COLO829 (cell line): ENCODE results near the gene ATP5F1E.
"Not testable (repeated sequence)": the region's sequence is repeated elsewhere in the genome, so short reads cannot be mapped to it uniquely, and the experiment has no call there.

Source experiments
- DNase-seq: peaks from one replicate; pipeline ENCODE4 v3.0.0; 2012; ENCODE audit warnings: low spot score

Gene ATP5F1E

DNA sequence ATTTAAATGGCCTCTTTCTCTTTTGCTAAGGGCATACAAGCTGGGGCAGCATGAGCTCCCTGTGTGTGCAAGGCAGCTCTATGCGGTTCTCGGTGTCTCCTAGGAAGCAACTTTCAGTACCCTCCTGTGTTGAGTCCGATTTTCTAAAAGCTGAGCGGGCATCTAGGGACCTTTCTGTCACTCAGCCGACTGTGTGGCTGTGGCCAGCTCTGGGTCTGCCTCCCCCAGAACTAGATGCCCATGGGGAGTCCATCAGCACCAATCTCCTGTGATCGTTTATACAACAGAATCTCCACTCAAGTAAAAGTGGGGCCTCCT lies 43.6 kb downstream of the ATP5F1E start:
- no peak for DNase-seq

DNA sequence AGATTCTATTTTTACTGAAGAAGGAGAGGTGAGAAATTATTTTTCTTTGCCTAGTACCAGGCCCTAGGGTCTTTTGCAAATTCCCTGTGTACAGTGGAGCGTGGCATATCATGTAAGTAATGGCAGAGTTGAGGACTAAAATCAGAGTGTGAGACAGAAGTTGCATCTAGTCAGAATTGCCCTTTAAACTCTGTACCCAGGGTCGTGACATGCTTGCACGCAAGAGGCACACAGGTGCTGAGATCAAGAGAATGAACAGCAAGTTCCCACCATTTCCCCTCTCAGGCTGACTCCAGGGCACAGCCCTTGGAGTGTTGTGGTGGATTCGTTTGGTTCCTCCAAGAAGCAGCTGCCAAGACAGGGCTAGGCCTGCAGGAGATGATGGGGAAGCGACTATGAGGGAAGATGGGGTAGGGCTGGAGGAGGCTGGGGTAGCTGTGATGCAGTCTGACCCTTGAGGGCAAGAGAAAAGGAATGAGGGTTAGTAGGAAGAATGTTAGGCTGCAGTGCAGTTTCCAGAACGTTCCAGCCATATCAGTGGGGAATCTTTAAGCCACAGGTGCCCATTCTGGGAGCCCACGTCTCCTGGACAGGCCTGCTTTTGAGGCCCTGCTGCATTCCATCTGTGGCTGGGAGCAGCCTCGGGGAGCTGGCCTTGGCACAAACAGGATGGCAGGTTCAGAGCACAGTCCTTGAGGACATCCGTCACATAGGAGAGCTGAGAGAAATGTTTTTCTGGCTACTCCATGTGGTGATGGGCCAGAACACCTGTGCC lies 44.2 kb downstream of the ATP5F1E start:
- DNase-seq: no peak

DNA sequence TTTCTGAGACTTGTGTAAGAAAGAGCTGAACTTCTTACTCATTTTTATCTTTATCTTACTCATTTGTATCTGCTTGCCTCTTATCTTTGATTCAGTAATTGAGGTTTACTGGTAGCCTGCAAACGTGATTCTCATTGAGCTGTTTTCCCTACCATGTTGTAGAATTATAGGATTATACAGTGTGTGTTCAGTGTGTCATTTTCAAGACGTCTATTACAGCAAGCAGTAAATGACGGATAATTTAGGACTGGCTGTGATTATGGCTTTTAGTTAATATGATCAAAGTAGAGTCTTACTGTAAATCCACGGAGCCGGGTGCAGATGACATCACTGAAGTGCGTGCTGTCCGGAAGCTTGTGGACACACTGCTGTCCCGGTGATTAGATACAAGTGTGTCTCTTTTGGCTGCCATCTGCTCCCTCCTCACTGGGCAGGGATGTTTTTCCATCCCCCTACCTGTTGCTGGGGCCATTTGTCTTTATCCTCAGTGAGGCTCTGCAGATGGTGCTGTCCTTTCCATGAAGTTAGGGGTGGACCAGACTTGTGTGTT lies 45.1 kb downstream of the ATP5F1E start:
- no peak for DNase-seq

DNA sequence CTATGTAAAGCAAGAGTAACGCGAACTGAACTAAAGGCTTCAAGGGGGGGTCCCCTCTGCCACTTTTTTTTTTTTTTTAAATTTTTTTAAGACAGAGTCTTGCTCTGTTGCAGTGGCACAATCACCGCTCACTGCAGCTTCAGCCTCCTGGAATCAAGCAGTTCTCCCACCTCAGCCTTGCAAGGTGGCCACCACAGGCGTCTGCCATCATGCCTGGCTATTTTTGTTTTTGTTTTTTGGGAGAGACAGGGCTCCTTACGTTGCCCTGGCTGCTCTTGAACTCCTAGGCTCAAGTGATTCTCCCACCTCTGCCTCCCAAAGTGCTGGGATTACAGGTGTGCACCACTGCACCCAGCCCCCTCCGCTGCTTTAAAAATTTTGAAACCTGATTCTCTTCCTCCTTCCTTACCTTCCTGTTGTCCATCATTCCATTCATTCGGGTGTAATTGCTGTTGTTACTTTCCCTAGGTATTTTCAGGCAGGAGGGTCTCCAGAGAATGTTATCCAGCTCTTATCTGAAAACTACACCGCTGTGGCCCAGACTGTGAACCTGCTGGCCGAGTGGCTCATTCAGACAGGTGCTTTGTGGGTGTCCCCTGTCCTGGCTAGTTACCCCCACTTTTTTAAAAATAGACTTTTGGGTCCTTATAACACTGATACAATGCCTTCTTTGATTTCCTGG lies 45.7 kb downstream of the ATP5F1E start:
- no peak for DNase-seq

DNA sequence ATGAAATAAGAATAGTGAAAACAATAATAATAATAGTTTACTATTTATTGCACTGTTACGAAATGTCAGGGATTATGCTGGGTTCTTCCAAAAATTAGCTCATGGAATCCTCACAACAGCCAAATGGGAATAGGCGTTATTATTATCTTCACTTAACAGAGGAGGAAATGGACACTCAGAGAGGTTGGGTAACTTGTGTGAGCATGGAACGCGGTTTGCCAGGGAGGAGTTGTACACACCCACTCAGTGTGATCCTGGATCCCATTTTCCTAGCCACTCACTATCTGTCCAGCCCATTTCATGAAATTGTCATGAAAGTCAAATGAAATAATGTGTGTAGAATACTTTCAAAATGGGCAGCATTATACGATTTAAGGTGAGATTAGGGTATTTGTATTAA lies 46.5 kb downstream of the ATP5F1E start:
- DNase-seq: no peak

DNA sequence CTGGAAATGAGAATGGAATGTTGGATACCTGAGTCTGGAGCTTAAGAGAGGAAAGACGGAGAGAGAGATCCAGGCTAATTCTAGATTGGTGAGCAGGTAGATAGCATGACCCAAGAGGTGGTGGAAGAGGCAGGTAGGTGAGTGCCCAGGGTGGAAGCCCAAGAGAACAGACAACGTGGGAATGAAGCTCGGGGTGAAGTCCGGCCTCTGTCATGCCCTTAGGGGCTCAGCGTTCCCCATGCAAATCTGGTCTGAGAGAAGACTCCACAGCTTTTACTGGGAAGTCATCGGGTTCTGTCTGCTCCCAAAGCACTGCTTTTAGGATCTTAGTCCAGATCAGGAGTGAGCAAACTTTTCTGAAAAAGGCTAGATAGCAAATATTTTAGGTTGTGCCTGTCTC lies 47.4 kb downstream of the ATP5F1E start:
- DNase-seq: no peak

DNA sequence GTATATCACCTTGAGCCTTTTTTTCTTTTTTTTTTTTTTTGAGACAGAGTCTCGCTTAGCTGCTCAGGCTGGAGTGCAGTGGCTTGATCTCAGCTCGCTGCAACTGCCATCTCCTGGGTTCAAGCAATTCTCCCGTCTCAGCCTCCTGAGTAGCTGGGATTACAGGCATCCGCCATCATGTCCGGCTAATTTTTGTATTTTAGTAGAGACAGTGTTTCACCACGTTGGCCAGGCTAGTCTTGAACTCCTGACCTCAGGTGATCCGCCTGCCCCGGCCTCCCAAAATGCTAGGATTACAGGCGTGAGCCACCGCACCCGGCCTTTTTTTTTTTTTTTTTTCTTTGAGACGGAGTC lies 49.0 kb downstream of the ATP5F1E start:
- DNase-seq: not testable (repeated sequence)

DNA sequence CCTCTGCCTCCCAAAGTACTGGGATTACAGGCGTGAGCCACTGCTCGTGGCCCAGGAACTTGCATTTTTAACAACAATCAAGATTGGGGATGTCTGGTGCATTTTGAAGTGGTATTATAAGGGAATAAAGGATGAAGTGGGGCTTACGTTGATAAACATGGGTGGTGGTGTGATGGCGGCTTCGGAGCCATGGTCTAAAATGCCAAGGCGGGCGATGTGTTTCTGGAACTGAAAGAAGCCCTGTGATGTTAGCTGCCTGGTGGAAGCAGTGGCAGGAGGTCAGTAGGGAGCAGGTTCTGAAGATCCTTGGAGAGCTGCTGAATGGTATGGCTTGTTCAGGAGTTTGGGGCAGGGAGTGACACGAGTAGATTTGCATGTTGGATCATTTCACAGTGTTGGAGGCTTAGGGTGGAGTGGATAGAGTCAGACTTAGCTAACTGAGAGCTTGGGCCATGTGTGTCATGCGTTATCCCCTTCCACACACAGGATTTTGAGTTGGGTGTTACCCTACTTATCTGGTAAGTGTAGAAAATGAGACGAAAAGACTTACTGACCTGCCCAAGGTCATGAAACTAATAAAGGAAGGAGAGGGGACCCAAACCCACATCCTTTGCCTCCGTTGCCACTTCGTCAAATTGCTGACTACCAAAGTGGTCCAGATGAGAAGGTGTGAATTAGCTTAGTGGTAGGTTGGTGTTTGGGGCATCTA lies 49.6 kb downstream of the ATP5F1E start:
- DNase-seq: no peak

DNA sequence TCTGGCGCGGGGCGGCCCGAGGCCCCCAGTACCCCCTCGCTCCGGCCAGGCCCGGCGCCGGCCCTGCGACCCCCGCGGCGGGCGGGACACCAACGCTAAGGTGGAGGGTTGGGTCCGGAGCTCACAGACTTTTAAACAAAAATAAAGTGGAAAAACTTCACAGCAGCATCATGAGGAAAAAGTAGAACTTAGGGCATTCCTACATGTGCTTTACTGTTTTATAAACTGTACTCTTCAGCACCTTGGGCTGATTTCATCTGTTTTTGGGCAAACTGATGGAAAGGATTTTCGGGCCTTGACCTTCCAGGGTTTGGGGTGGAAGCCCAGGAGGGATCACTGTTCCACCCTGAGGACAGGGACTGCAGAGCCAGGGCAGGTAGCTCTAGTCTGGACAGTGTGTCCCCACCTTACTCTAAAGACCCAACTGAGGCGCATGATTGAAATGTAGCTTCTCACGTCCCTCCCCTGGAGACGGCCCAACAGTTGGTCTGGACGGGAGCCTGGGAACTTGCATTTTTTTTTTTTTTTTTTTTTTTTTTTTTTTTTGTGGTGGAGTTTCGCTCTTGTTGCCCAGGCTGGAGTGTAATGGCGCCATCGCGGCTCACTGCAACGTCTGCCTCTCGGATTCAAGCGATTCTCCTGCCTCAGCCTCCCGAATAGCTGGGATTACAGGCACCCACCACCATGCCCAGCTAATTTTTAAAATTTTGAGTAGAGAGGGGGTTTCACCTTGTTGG lies 50.3 kb downstream of the ATP5F1E start:
- DNase-seq: no peak

DNA sequence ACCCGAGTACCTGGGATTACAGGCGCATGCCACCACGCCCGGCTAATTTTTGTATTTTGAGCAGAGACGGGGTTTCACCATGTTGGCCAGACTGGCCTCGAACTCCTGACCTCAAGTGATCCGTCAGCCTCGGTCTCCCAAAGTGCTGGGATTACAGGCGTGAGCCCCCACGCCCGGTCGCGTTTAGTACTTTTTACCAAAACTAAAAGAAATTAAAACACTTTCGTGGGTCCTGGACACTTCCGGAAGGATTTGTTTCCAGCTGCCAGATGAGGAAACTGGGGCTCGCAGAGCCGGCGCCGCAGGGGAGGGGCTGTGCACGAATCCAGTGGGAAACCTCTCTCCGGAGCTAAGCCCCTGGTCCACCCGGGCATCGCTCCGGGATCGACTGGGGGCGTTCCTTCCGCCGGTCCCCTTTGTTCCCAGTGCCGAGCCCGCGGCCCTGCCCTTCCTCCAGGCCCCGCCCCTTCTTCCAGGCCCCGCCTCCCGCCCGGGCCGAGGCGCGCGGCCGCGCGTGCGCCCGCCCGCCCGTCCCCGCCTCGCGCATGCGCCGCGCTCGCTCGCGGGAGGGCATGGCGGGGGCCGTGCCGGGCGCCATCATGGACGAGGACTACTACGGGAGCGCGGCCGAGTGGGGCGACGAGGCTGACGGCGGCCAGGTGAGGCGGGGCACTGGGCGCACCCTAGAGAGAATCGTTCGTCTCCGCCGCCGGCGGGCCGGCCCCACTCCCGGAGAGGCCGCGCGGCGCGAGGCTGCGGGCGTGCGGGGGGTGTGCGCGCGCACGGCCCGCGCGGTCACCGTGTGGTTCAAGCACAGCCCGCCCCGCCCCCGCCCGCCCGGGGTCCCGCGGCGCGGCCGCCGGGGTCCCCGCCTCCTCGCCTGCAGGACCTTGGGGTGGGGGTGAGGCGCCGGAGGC lies 51.2 kb downstream of the ATP5F1E start, which contains the start of gene NELFCD:
Gene NELFCD, plus strand, starts transcription at position 546 of the 917 bp plus-strand sequence. Its CDS starts 54 bp downstream, at position 600.
- DNase-seq: peak; percentile 98

DNA sequence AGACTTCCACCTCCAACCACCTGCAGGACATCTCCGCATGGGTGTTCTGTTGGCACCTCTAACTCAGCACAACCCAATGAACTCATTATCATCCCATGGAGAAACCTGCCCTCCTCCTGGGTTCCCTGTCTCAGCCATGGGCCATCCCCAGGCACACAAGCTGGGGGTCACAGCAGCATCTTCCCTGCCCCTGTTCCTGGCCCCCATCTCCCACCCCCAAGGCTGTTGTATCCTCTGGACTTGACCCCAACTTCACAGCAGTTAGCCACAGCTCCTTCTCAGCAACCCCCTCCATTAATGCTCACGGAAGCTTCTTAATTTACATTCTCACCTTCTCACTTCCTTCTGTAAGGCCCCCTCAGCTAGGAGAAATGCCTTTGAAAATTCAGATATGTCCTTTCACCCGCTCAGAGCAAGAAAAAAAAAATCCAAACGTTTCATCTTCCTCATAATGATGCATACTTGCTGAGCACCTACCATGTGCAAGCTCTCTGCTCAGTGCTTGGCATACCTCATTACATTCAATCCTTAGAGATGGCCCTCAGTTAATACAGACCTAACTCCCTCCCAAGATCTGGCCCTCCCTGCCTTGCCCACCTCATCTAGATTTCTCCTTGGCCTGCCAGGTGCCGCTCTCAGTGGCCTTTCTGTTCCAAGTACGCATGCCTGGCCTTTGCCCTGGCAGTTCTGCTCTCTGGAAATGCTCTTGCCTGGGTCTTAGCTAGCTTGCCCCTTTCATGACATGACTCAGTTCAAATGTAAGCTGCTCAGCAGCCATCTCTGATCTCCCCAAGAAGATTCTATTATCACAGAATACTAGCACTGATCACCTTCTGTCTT lies 53.6 kb downstream of the ATP5F1E start:
- DNase-seq: no peak

DNA sequence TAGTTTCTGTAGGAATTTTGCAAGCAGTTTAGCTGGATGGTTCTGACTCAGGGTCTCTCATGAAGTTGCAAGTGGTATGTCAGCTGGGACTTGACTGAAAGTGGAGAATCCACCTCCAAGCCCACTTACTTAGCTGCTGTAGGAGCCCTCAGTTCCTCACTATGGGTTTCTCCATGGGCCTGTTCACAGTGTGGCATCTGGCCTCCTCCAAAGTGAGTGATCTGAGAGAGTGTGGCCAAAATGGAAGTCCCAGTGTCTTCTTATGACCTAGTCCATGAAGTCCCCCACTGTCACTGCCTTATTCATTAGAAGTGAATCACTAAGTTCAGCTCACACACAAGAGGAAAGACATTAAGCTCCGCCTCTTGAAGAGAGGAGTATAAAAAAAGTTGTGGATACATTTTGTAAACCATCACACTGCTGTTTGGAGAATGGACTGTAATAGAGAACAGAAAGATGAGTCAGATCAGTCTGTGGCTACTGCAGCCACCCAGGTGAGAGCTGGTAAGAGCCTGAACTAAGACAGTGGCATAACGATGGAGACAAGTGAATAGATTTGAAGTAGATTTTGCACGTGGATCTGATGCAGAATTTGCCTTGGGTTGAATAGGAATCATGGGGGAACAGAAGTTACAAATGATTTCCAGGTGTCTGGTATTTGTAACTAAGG lies 55.9 kb downstream of the ATP5F1E start:
- DNase-seq: no peak
